Fibroblast of lung (primary cell): ENCODE measurements around the gene DGCR8. TPM values are rescaled to one million over a fixed set of nuclear protein-coding genes. Genes with fewer than 3 reads are reported as not detected.

Experiments
- DNase-seq, 2 donors: peaks; one replicate each; pipeline versions ENCODE4 v3.0.0 to v3.0.0-alpha.2; 2010; ENCODE audit warnings: low read depth in 2 of 2
- H2AFZ ChIP-seq: 2 replicates; pipeline ENCODE4 v1.5.1; 2012; ENCODE audit warnings: low read length, control low read depth, inconsistent platforms
- H3K27ac ChIP-seq: 2 replicates; pipeline ENCODE4 v1.5.1; 2011; ENCODE audit warnings: low read length, control low read depth; ENCODE audit not compliant: insufficient read depth
- H3K27me3 ChIP-seq: 2 replicates; pipeline ENCODE4 v1.5.1; 2011; ENCODE audit warnings: mild to moderate bottlenecking, low read length; ENCODE audit not compliant: control insufficient read depth, insufficient read depth
- H3K36me3 ChIP-seq: 2 replicates; pipeline ENCODE4 v1.5.1; 2011; ENCODE audit warnings: low read length; ENCODE audit not compliant: control insufficient read depth, insufficient read depth
- H3K4me1 ChIP-seq: 2 replicates; pipeline ENCODE4 v1.5.1; 2011; ENCODE audit warnings: low read length; ENCODE audit not compliant: control insufficient read depth, insufficient read depth; ENCODE audit errors: extremely low read depth
- H3K4me2 ChIP-seq: 2 replicates; pipeline ENCODE4 v1.5.1; 2011; ENCODE audit warnings: low read length, control low read depth; ENCODE audit not compliant: insufficient read depth; ENCODE audit errors: extremely low read depth
- H3K4me3 ChIP-seq, 4 experiments: fragments of 200-600 bp in 1 of 4; sonication (generic) in 1 of 4; replicated peaks in 1 of 4; 2 replicates each; pipeline ENCODE4 v1.5.1; 2011 to 2016; ENCODE audit warnings: low read length in 4 of 4, low read depth in 3 of 4, mild to moderate bottlenecking in 3 of 4, control low read depth in 2 of 4, inconsistent platforms in 1 of 4, mixed read lengths in 1 of 4; ENCODE audit not compliant: insufficient read depth in 1 of 4; ENCODE audit errors: control extremely low read depth in 1 of 4
- H3K79me2 ChIP-seq: 2 replicates; pipeline ENCODE4 v1.5.1; 2012; ENCODE audit warnings: mild to moderate bottlenecking, low read length, inconsistent platforms; ENCODE audit not compliant: control insufficient read depth, insufficient read depth
- H3K9ac ChIP-seq: 2 replicates; pipeline ENCODE4 v1.5.1; 2011; ENCODE audit warnings: mild to moderate bottlenecking, low read length, control low read depth; ENCODE audit not compliant: insufficient read depth
- H3K9me3 ChIP-seq: 2 replicates; pipeline ENCODE4 v1.5.1; 2012; ENCODE audit warnings: low read depth, low read length; ENCODE audit not compliant: control insufficient read depth, insufficient read depth
- H4K20me1 ChIP-seq: 2 replicates; pipeline ENCODE4 v1.5.1; 2011; ENCODE audit warnings: low read length; ENCODE audit not compliant: control insufficient read depth, insufficient read depth; ENCODE audit errors: extremely low read depth
- CTCF ChIP-seq, 2 donors: IDR thresholded peaks in 1 of 2; conservative IDR thresholded peaks in 1 of 2; 1 replicate in 1 of 2; 2 replicates in 1 of 2; pipeline ENCODE4 v1.5.1; 2011 to 2012; ENCODE audit warnings: low read length in 2 of 2, control low read depth in 1 of 2, inconsistent platforms in 1 of 2, low read depth in 1 of 2, mild to moderate bottlenecking in 1 of 2
- EZH2 ChIP-seq: IDR thresholded peaks from 2 replicates; pipeline ENCODE4 v1.5.1; 2012; ENCODE audit warnings: low read length, control low read depth, mild to moderate bottlenecking; ENCODE audit errors: missing control alignments
- polyA plus RNA-seq, 2 donors: library from polyadenylated mRNA; depleted of rRNA in 1 of 2; stranded (reverse) in 1 of 2; unstranded in 1 of 2; fragments of >200 nt; gene quantifications; 2 replicates each; pipeline ENCODE4 v1.2.1, GENCODE V29; 2011 to 2012; ENCODE audit warnings: missing spikeins in 1 of 2
- total RNA-seq: library from RNA; depleted of rRNA; stranded (reverse); fragments of >200 nt; gene quantifications from 2 replicates; pipeline ENCODE4 v1.2.1, GENCODE V29; 2014

The DGCR8 gene
- total and polyA plus RNA-seq, 2 donors (not counting 1 experiment from before 2014, with no cell fraction given): 18.8 to 21.3 TPM

- TF ChIP-seq CTCF (conservative IDR thresholded peaks at IDR 0.05 in 1 of 2, IDR thresholded peaks at IDR 0.05 in 1 of 2; ENCODE audit: low read depth in 1 of 2, low read length in 2 of 2) (no peak), EZH2 (no peak)
- H3K79me2 ChIP-seq: no peaks in the 10 kb centered on the region
- H4K20me1 ChIP-seq: no peaks in the 10 kb centered on the region
- no peak overlapping the region for H3K4me3 ChIP-seq
- peaks cover 3% of the 10 kb centered on the region for H3K36me3 ChIP-seq
- DNase-seq: no peak
- H3K9me3 ChIP-seq: no peaks in the 10 kb centered on the region
- no peak overlapping the region for H3K9ac ChIP-seq
- H3K27me3 ChIP-seq: no peaks in the 10 kb centered on the region
- H2AFZ ChIP-seq: no peak overlapping the region
- H3K27ac ChIP-seq: no peak overlapping the region
- H3K4me1 ChIP-seq: no peaks in the 10 kb centered on the region
- H3K4me2 ChIP-seq: no peak overlapping the region
Observed at GRCh38 chr22:20036084-20036482, 44.0 kb upstream of the DGCR8 start.

- Histone ChIP-seq H3K9ac (no peak overlapping the region), H3K27me3 (no peaks in the 10 kb centered on the region), H3K36me3 (peaks cover 3% of the 10 kb centered on the region), H3K9me3 (no peaks in the 10 kb centered on the region), H3K4me1 (no peaks in the 10 kb centered on the region), H2AFZ (no peak overlapping the region), H3K4me2 (no peak overlapping the region), H3K79me2 (no peaks in the 10 kb centered on the region), H3K4me3 (no peak overlapping the region), H4K20me1 (no peaks in the 10 kb centered on the region), H3K27ac (no peak overlapping the region)
- no peak for TF ChIP-seq EZH2
- no peak for TF ChIP-seq CTCF (conservative IDR thresholded peaks at IDR 0.05 in 1 of 2, IDR thresholded peaks at IDR 0.05 in 1 of 2; ENCODE audit: low read depth in 1 of 2, low read length in 2 of 2)
- no peak for DNase-seq
Observed at GRCh38 chr22:20036535-20037392, 43.3 kb upstream of the DGCR8 start.

- H3K36me3 ChIP-seq: peaks cover 3% of the 10 kb centered on the region
- no peak overlapping the region for H3K4me3 ChIP-seq
- no peaks in the 10 kb centered on the region for H3K9me3 ChIP-seq
- H3K4me2 ChIP-seq: no peak overlapping the region
- H2AFZ ChIP-seq: no peak overlapping the region
- H4K20me1 ChIP-seq: no peaks in the 10 kb centered on the region
- no peaks in the 10 kb centered on the region for H3K4me1 ChIP-seq
- no peak for DNase-seq
- H3K27me3 ChIP-seq: no peaks in the 10 kb centered on the region
- TF ChIP-seq CTCF (conservative IDR thresholded peaks at IDR 0.05 in 1 of 2, IDR thresholded peaks at IDR 0.05 in 1 of 2; ENCODE audit: low read depth in 1 of 2, low read length in 2 of 2) (no peak), EZH2 (no peak)
- H3K79me2 ChIP-seq: no peaks in the 10 kb centered on the region
- H3K27ac ChIP-seq: no peak overlapping the region
- no peak overlapping the region for H3K9ac ChIP-seq
Observed at GRCh38 chr22:20037419-20037818, 42.6 kb upstream of the DGCR8 start.
